ENCODE data around the gene MRPL20.

- TF ChIP-seq CTCF (IDR thresholded peaks at IDR 0.05 in 8 of 11, conservative IDR thresholded peaks at IDR 0.05 in 3 of 11) (no peak), POLR2A (IDR thresholded peaks at IDR 0.05) (no peak), POLR2AphosphoS5 (IDR thresholded peaks at IDR 0.05) (no peak)
These were observed 29.5 kb upstream of the MRPL20 start for GRCh38 chr1:1436630-1437032.

Data from spleen (tissue), 7 donors.